ENCODE data around the gene ARMC9. TPM values are rescaled to one million over a fixed set of nuclear protein-coding genes. Genes with fewer than 3 reads are reported as not detected.

The ARMC9 gene
- total RNA-seq, 1 donor from 2014 or later, result 27.5 TPM

GRCh38 chr2:231330311-231330710 is 131.9 kb downstream of the ARMC9 start:
- Histone ChIP-seq H3K36me3 (ENCODE audit: control insufficient read depth, insufficient read depth, low read length) (peaks cover 3% of the 10 kb centered on the region), H3K4me3 (ENCODE audit: low read depth, low read length) (no peak overlapping the region), H3K27me3 (ENCODE audit: control insufficient read depth, insufficient read depth, low read length) (no peaks in the 10 kb centered on the region)
- no peak for TF ChIP-seq CTCF (IDR thresholded peaks at IDR 0.05; ENCODE audit: insufficient read depth, low read length, poor library complexity, severe bottlenecking)
- no peak for DNase-seq (ENCODE audit: low read depth)

GRCh38 chr2:231331533-231331932 is 133.1 kb downstream of the ARMC9 start:
- H3K4me3 ChIP-seq (ENCODE audit: low read depth, low read length), result no peak overlapping the region
- H3K27me3 ChIP-seq (ENCODE audit: control insufficient read depth, insufficient read depth, low read length), result no peaks in the 10 kb centered on the region
- TF ChIP-seq CTCF (IDR thresholded peaks at IDR 0.05; ENCODE audit: insufficient read depth, low read length, poor library complexity, severe bottlenecking), result no peak
- peaks cover 3% of the 10 kb centered on the region for H3K36me3 ChIP-seq (ENCODE audit: control insufficient read depth, insufficient read depth, low read length)
- DNase-seq (ENCODE audit: low read depth), result no peak

GRCh38 chr2:231332388-231332787 is 134.0 kb downstream of the ARMC9 start:
- no peak for DNase-seq (ENCODE audit: low read depth)
- Histone ChIP-seq H3K27me3 (ENCODE audit: control insufficient read depth, insufficient read depth, low read length) (no peaks in the 10 kb centered on the region), H3K36me3 (ENCODE audit: control insufficient read depth, insufficient read depth, low read length) (peaks cover 3% of the 10 kb centered on the region), H3K4me3 (ENCODE audit: low read depth, low read length) (no peak overlapping the region)
- no peak for TF ChIP-seq CTCF (IDR thresholded peaks at IDR 0.05; ENCODE audit: insufficient read depth, low read length, poor library complexity, severe bottlenecking)

- no peak for DNase-seq (ENCODE audit: low read depth)
Measured at GRCh38 chr2:231332872-231333500, 134.6 kb downstream of the ARMC9 start.

GRCh38 chr2:231334179-231334930 is 135.9 kb downstream of the ARMC9 start:
- DNase-seq (ENCODE audit: low read depth), result no peak
- TF ChIP-seq CTCF (IDR thresholded peaks at IDR 0.05; ENCODE audit: insufficient read depth, low read length, poor library complexity, severe bottlenecking), result no peak
- H3K36me3 ChIP-seq (ENCODE audit: control insufficient read depth, insufficient read depth, low read length), result peaks cover 3% of the 10 kb centered on the region
- H3K4me3 ChIP-seq (ENCODE audit: low read depth, low read length), result no peak overlapping the region
- no peaks in the 10 kb centered on the region for H3K27me3 ChIP-seq (ENCODE audit: control insufficient read depth, insufficient read depth, low read length)

More at GRCh38 chr2:231332872-231333500, 134.6 kb downstream of the ARMC9 start:
- Histone ChIP-seq H3K36me3 (ENCODE audit: control insufficient read depth, insufficient read depth, low read length) (peaks cover 3% of the 10 kb centered on the region), H3K27me3 (ENCODE audit: control insufficient read depth, insufficient read depth, low read length) (no peaks in the 10 kb centered on the region), H3K4me3 (ENCODE audit: low read depth, low read length) (no peak overlapping the region)
- TF ChIP-seq CTCF (IDR thresholded peaks at IDR 0.05; ENCODE audit: insufficient read depth, low read length, poor library complexity, severe bottlenecking), result no peak
